Measurements from ENCODE around the gene FOSL2.

The FOSL2 gene

GRCh38 chr2:28395334-28396061 lies 2.8 kb downstream of the FOSL2 start:
- DNase-seq (ENCODE audit: low read depth): peak; percentile 57

GRCh38 chr2:28397043-28397381 lies 4.4 kb downstream of the FOSL2 start:
- DNase-seq (ENCODE audit: low read depth): no peak

- DNase-seq (ENCODE audit: low read depth): peak; percentile 40
These were observed 5.6 kb downstream of the FOSL2 start for GRCh38 chr2:28398101-28398834.

GRCh38 chr2:28399289-28399688 lies 6.6 kb downstream of the FOSL2 start:
- no peak for DNase-seq (ENCODE audit: low read depth)

GRCh38 chr2:28399956-28400355 lies 7.3 kb downstream of the FOSL2 start:
- DNase-seq (ENCODE audit: low read depth): no peak

- no peak for DNase-seq (ENCODE audit: low read depth)
These were observed 7.8 kb downstream of the FOSL2 start for GRCh38 chr2:28400419-28400818.

GRCh38 chr2:28400921-28401320 lies 8.3 kb downstream of the FOSL2 start:
- no peak for DNase-seq (ENCODE audit: low read depth)

- no peak for DNase-seq (ENCODE audit: low read depth)
These were observed 8.8 kb downstream of the FOSL2 start for GRCh38 chr2:28401411-28401810.

- DNase-seq (ENCODE audit: low read depth): no peak
These were observed 9.4 kb downstream of the FOSL2 start for GRCh38 chr2:28401948-28402550.

- DNase-seq (ENCODE audit: low read depth): no peak
These were observed 10.8 kb downstream of the FOSL2 start for GRCh38 chr2:28403370-28403956.

GRCh38 chr2:28404086-28404485 lies 11.4 kb downstream of the FOSL2 start:
- no peak for DNase-seq (ENCODE audit: low read depth)

- no peak for DNase-seq (ENCODE audit: low read depth)
These were observed 12.9 kb downstream of the FOSL2 start for GRCh38 chr2:28405537-28405936.

- no peak for DNase-seq (ENCODE audit: low read depth)
These were observed 13.8 kb downstream of the FOSL2 start for GRCh38 chr2:28406276-28407096.

GRCh38 chr2:28407131-28407975 lies 14.7 kb downstream of the FOSL2 start:
- no peak for DNase-seq (ENCODE audit: low read depth)

GRCh38 chr2:28407976-28408690 lies 15.5 kb downstream of the FOSL2 start:
- no peak for DNase-seq (ENCODE audit: low read depth)

- no peak for DNase-seq (ENCODE audit: low read depth)
These were observed 16.3 kb downstream of the FOSL2 start for GRCh38 chr2:28408764-28409599.

GRCh38 chr2:28411166-28411755 lies 18.6 kb downstream of the FOSL2 start:
- DNase-seq (ENCODE audit: low read depth): no peak

- no peak for DNase-seq (ENCODE audit: low read depth)
These were observed 19.4 kb downstream of the FOSL2 start for GRCh38 chr2:28411956-28412609.

Measured in GM04504 (cell line).